CD4-positive, alpha-beta T cell (primary cell): ENCODE data around the gene RIPK3. TPM values are rescaled to one million over a fixed set of nuclear protein-coding genes. Genes with fewer than 3 reads are reported as not detected.

Experiments used
- ATAC-seq: fragments of 200-7000 bp; cut with Tn5 transposase; one replicate; pipeline ENCODE4 v1.10.0; 2022; ENCODE audit warnings: mild to moderate bottlenecking; ENCODE audit not compliant: poor library complexity
- CTCF ChIA-PET: fragments of 350-600 bp; sonication (Branson Sonifier 250); formaldehyde crosslinking; loops from one replicate; lab custom pipeline; 2021; ENCODE audit warnings: antibody characterized with exemption, inconsistent platforms; lab: Charles Lee
- POLR2A ChIA-PET: fragments of 350-600 bp; sonication (Branson Sonifier 250); formaldehyde crosslinking; loops from one replicate; lab custom pipeline; 2021; ENCODE audit warnings: antibody characterized with exemption, inconsistent platforms; lab: Charles Lee
- DNase-seq, 14 experiments: peaks; one replicate each; pipeline ENCODE4 v3.0.0-alpha.2; 2013 to 2020; ENCODE audit warnings: mixed read lengths in 2 of 14
- H3K27ac ChIP-seq, 2 donors: one replicate each; pipeline versions ENCODE4 v1.5.1 to v1.7.0; 2013; ENCODE audit warnings: low read length in 2 of 2, low read depth in 1 of 2, mild to moderate bottlenecking in 1 of 2
- H3K27me3 ChIP-seq, 2 experiments: 1 replicate in 1 of 2; 2 replicates in 1 of 2; pipeline versions ENCODE4 v1.6.1 to v1.7.0; 2013; ENCODE audit warnings: low read length in 2 of 2, control low read depth in 1 of 2, mild to moderate bottlenecking in 1 of 2, moderate library complexity in 1 of 2; ENCODE audit not compliant: insufficient read depth in 2 of 2, control insufficient read depth in 1 of 2
- H3K36me3 ChIP-seq: one replicate; pipeline ENCODE4 v1.6.1; 2013; ENCODE audit warnings: low read length, control low read depth; ENCODE audit not compliant: insufficient read depth
- H3K4me1 ChIP-seq: one replicate; pipeline ENCODE4 v1.6.1; 2013; ENCODE audit warnings: low read length, control low read depth; ENCODE audit not compliant: insufficient read depth
- H3K4me3 ChIP-seq: one replicate; pipeline ENCODE4 v1.5.1; 2013; ENCODE audit warnings: mild to moderate bottlenecking, low read length, moderate library complexity
- H3K9me3 ChIP-seq, 2 experiments: 1 replicate in 1 of 2; 2 replicates in 1 of 2; pipeline versions ENCODE4 v1.6.1 to v1.7.0; 2013; ENCODE audit warnings: low read length in 2 of 2, mild to moderate bottlenecking in 2 of 2, control low read depth in 1 of 2, moderate library complexity in 1 of 2; ENCODE audit not compliant: control insufficient read depth in 1 of 2, insufficient read depth in 1 of 2
- H3K27ac Mint-ChIP-seq: one replicate; pipeline ENCODE4 v1.8.0; 2020; ENCODE audit warnings: mixed read lengths
- H3K27me3 Mint-ChIP-seq: one replicate; pipeline ENCODE4 v1.8.0; 2021; ENCODE audit warnings: mixed read lengths
- H3K36me3 Mint-ChIP-seq: one replicate; pipeline ENCODE4 v1.8.0; 2021; ENCODE audit warnings: low read depth, mixed read lengths
- H3K4me1 Mint-ChIP-seq: one replicate; pipeline ENCODE4 v1.8.0; 2021; ENCODE audit warnings: low read depth, mixed read lengths
- H3K4me3 Mint-ChIP-seq: one replicate; pipeline ENCODE4 v1.8.0; 2020; ENCODE audit warnings: mild to moderate bottlenecking, mixed read lengths
- H3K9me3 Mint-ChIP-seq: one replicate; pipeline ENCODE4 v1.8.0; 2020; ENCODE audit warnings: mixed read lengths
- CTCF ChIP-seq: fragments of 200-600 bp; IDR thresholded peaks from one replicate; pipeline ENCODE4 v1.8.0; 2022; ENCODE audit warnings: antibody characterized with exemption, mild to moderate bottlenecking
- intact Hi-C, 2 experiments: fragments of 100-400 bp; cut with DNase I in 1 of 2; cut with micrococcal nuclease in 1 of 2; formaldehyde crosslinking; loops; one replicate each; pipeline versions ENCODE4 v1.15.1 to v1.9.0; 2023 to 2025; cut with DNase I, micrococcal nuclease
- total RNA-seq, 174 experiments: library from RNA in 2 of 174; stranded (reverse) in 2 of 174; gene quantifications; one replicate each; pipeline ENCODE4 v1.2.3 and lab custom pipeline; 2021 to 2026

The RIPK3 gene
- total RNA-seq, 2 experiments from 2014 or later, result 18.1 to 18.9 TPM

- H3K36me3 Mint-ChIP-seq, result no peaks in the 10 kb centered on the region
- POLR2A ChIA-PET, result interaction anchor here (1.0 kb wide), 1 partner anchor 61 kb away, joined by 3 read pairs; the partner anchor contains the start of genes CBLN3 and KHNYN
- TF ChIP-seq CTCF, result no peak
- CTCF ChIA-PET, result no interaction called here
- no peak overlapping the region for H3K27ac Mint-ChIP-seq
- Histone ChIP-seq H3K4me3 (no peak overlapping the region), H3K9me3 (peaks cover 0 to 22% of the 10 kb centered on the region in 2 experiments), H3K27me3 (peaks cover 48 to 60% of the 10 kb centered on the region in 2 experiments), H3K4me1 (peaks cover 39% of the 10 kb centered on the region), H3K27ac (no peak overlapping the region), H3K36me3 (no peaks in the 10 kb centered on the region)
- H3K4me3 Mint-ChIP-seq, result peak overlapping the region; percentile 71
- no peaks in the 10 kb centered on the region for H3K9me3 Mint-ChIP-seq
- DNase-seq (peak in 4 of 14 experiments; percentile 12 to 70 (median 38)), ATAC-seq (peak; percentile 32)
- H3K4me1 Mint-ChIP-seq, result peaks cover 30% of the 10 kb centered on the region
- intact Hi-C loops, result no loop called here
- H3K27me3 Mint-ChIP-seq, result peaks cover 54% of the 10 kb centered on the region
Observed at GRCh38 chr14:24368562-24369252, 28.9 kb upstream of the RIPK3 start.

- TF ChIP-seq CTCF, result no peak
- Mint-ChIP-seq H3K27ac (no peak overlapping the region), H3K36me3 (no peaks in the 10 kb centered on the region), H3K27me3 (peaks cover 59% of the 10 kb centered on the region), H3K9me3 (no peaks in the 10 kb centered on the region), H3K4me3 (peak overlapping the region; percentile 20), H3K4me1 (peaks cover 30% of the 10 kb centered on the region)
- ATAC-seq (no peak), DNase-seq (peak in 1 of 14 experiments; percentile 16)
- no peak overlapping the region for H3K4me3 ChIP-seq
- H3K27me3 ChIP-seq, result peaks cover 51 to 59% of the 10 kb centered on the region in 2 experiments
- intact Hi-C loops, result no loop called here
- H3K36me3 ChIP-seq, result no peaks in the 10 kb centered on the region
- POLR2A ChIA-PET, result interaction anchor here (1.0 kb wide), 1 partner anchor 62 kb away, joined by 3 read pairs; the partner anchor contains the start of genes CBLN3 and KHNYN
- peaks cover 0 to 22% of the 10 kb centered on the region in 2 experiments for H3K9me3 ChIP-seq
- H3K4me1 ChIP-seq, result peaks cover 39% of the 10 kb centered on the region
- no peak overlapping the region for H3K27ac ChIP-seq
- CTCF ChIA-PET, result no interaction called here
Observed at GRCh38 chr14:24368212-24368561, 28.4 kb upstream of the RIPK3 start.

- peaks cover 49 to 64% of the 10 kb centered on the region in 2 experiments for H3K27me3 ChIP-seq
- H3K9me3 Mint-ChIP-seq, result no peaks in the 10 kb centered on the region
- peaks cover 39% of the 10 kb centered on the region for H3K4me1 ChIP-seq
- ChIA-PET CTCF (no interaction called here), POLR2A (interaction anchor here (1.0 kb wide), 1 partner anchor 62 kb away, joined by 3 read pairs; the partner anchor contains the start of genes CBLN3 and KHNYN)
- H3K27ac ChIP-seq, result no peak within 1 kb of the TSS
- H3K36me3 ChIP-seq, result no peaks in the 10 kb centered on the region
- peak in 1 of 14 experiments; percentile 13 for DNase-seq
- ATAC-seq, result no peak
- H3K27me3 Mint-ChIP-seq, result peaks cover 64% of the 10 kb centered on the region
- intact Hi-C loops, result loop anchor here in 1 of 2 experiments (2.0 kb wide), 1 partner anchor 65 kb away; no protein-coding TSS in a partner anchor
- no peak for TF ChIP-seq CTCF
- no peak within 1 kb of the TSS for H3K27ac Mint-ChIP-seq
- no peak within 1 kb of the TSS for H3K4me3 ChIP-seq
- peak within 1 kb of the TSS; percentile 76 for H3K4me3 Mint-ChIP-seq
- H3K36me3 Mint-ChIP-seq, result no peaks in the 10 kb centered on the region
- peaks cover 0 to 22% of the 10 kb centered on the region in 2 experiments for H3K9me3 ChIP-seq
- peaks cover 30% of the 10 kb centered on the region for H3K4me1 Mint-ChIP-seq
Observed at GRCh38 chr14:24367514-24368211, 27.9 kb upstream of the RIPK3 start, which contains the start of gene NFATC4. TSS of gene NFATC4 (plus strand) at chr14:24368184. CDS start at chr14:24368341, 157 bp downstream.
